GM23338 (cell line): ENCODE results near the gene SHB. TPM values are rescaled to one million over a fixed set of nuclear protein-coding genes. Genes with fewer than 3 reads are reported as not detected.

Experiments used
- ATAC-seq: fragments of 200-7000 bp; cut with Tn5 transposase; 3 replicates; pipeline ENCODE4 v1.9.1; 2020
- DNase-seq: peaks from one replicate; pipeline ENCODE4 v3.0.0-alpha.2; 2015; ENCODE audit warnings: low spot score
- H2AFZ ChIP-seq: fragments of 200-600 bp; sonication (generic); 2 replicates; pipeline ENCODE4 v1.8.0; 2016; ENCODE audit warnings: antibody characterized with exemption, mild to moderate bottlenecking, moderate library complexity
- H3F3A ChIP-seq: fragments of 200-600 bp; sonication (generic); replicated peaks from 2 replicates; pipeline ENCODE4 v1.8.0; 2017; ENCODE audit warnings: antibody characterized with exemption, mixed run types, low read depth
- H3K27ac ChIP-seq: fragments of 200-600 bp; sonication (generic); 2 replicates; pipeline ENCODE4 v1.6.1; 2016; ENCODE audit warnings: low read depth
- H3K27me3 ChIP-seq: fragments of 200-600 bp; sonication (generic); 2 replicates; pipeline ENCODE4 v1.8.0; 2016; ENCODE audit warnings: mild to moderate bottlenecking, mixed run types, moderate library complexity; ENCODE audit not compliant: insufficient read depth
- H3K36me3 ChIP-seq: fragments of 200-600 bp; sonication (generic); 2 replicates; pipeline ENCODE4 v1.8.0; 2016; ENCODE audit warnings: mild to moderate bottlenecking; ENCODE audit not compliant: insufficient read depth
- H3K4me1 ChIP-seq: fragments of 200-600 bp; sonication (generic); 2 replicates; pipeline ENCODE4 v1.8.0; 2016; ENCODE audit warnings: mild to moderate bottlenecking, moderate library complexity; ENCODE audit not compliant: insufficient read depth
- H3K4me2 ChIP-seq: fragments of 200-600 bp; sonication (generic); 2 replicates; pipeline ENCODE4 v1.7.1; 2017; ENCODE audit warnings: mixed run types
- H3K4me3 ChIP-seq: fragments of 200-600 bp; sonication (generic); 2 replicates; pipeline ENCODE4 v1.6.1; 2016; ENCODE audit warnings: mixed run types
- H3K79me2 ChIP-seq: fragments of 200-600 bp; sonication (generic); replicated peaks from 2 replicates; pipeline ENCODE4 v1.8.0; 2017; ENCODE audit warnings: mild to moderate bottlenecking; ENCODE audit not compliant: insufficient read depth
- H3K9me2 ChIP-seq: fragments of 200-600 bp; sonication (generic); 2 replicates; pipeline ENCODE4 v1.8.0; 2017; ENCODE audit not compliant: insufficient read depth
- H4K20me1 ChIP-seq: fragments of 200-600 bp; sonication (generic); replicated peaks from 2 replicates; pipeline ENCODE4 v1.8.0; 2017; ENCODE audit warnings: mild to moderate bottlenecking; ENCODE audit not compliant: insufficient read depth
- H3K27ac Mint-ChIP-seq: 2 replicates; pipeline ENCODE4 v1.8.0; 2020; ENCODE audit warnings: inconsistent platforms, mild to moderate bottlenecking, moderate library complexity, mixed read lengths
- H3K27me3 Mint-ChIP-seq: 3 replicates; pipeline ENCODE4 v1.8.0; 2022; ENCODE audit warnings: low read depth, mild to moderate bottlenecking, moderate library complexity, mixed read lengths, inconsistent platforms; ENCODE audit not compliant: insufficient read depth, poor library complexity
- H3K36me3 Mint-ChIP-seq: 3 replicates; pipeline ENCODE4 v1.8.0; 2021; ENCODE audit warnings: low read depth, mild to moderate bottlenecking, inconsistent platforms, moderate library complexity, mixed read lengths
- H3K4me1 Mint-ChIP-seq: 3 replicates; pipeline ENCODE4 v1.8.0; 2020; ENCODE audit warnings: mild to moderate bottlenecking, inconsistent platforms, mixed read lengths
- H3K4me3 Mint-ChIP-seq: 3 replicates; pipeline ENCODE4 v1.8.0; 2021; ENCODE audit warnings: moderate library complexity, mild to moderate bottlenecking, inconsistent platforms, mixed read lengths
- H3K9me3 Mint-ChIP-seq: 3 replicates; pipeline ENCODE4 v1.8.0; 2020; ENCODE audit warnings: moderate library complexity, mild to moderate bottlenecking, inconsistent platforms, mixed read lengths
- CTCF ChIP-seq, 2 experiments: fragments of 200-600 bp in 1 of 2; sonication (generic) in 1 of 2; conservative IDR thresholded peaks; 2 replicates each; pipeline versions ENCODE4 v1.5.1 to v1.6.1; 2016 to 2017; ENCODE audit warnings: antibody characterized with exemption in 2 of 2, low read depth in 2 of 2, mild to moderate bottlenecking in 2 of 2, moderate library complexity in 1 of 2
- EZH2 ChIP-seq: fragments of 200-600 bp; sonication (generic); IDR thresholded peaks from one replicate; pipeline ENCODE4 v1.8.0; 2017; ENCODE audit warnings: antibody characterized with exemption, mild to moderate bottlenecking, low read depth; ENCODE audit not compliant: unreplicated experiment
- NANOG ChIP-seq: IDR thresholded peaks from 2 replicates; pipeline ENCODE4 v1.6.1; 2016; ENCODE audit warnings: antibody characterized with exemption, borderline replicate concordance
- POLR2AphosphoS5 ChIP-seq: IDR thresholded peaks from 2 replicates; pipeline ENCODE4 v1.6.1; 2016; ENCODE audit warnings: antibody characterized with exemption, low read depth
- REST ChIP-seq: IDR thresholded peaks from one replicate; pipeline ENCODE4 v1.6.1; 2018; ENCODE audit warnings: antibody characterized with exemption; ENCODE audit not compliant: unreplicated experiment
- STAT1 ChIP-seq: IDR thresholded peaks from one replicate; pipeline ENCODE4 v1.6.1; 2016; ENCODE audit warnings: antibody characterized with exemption; ENCODE audit not compliant: unreplicated experiment
- ZNF114 ChIP-seq: fragments of 250-450 bp; sonication (Bioruptor Pico); IDR thresholded peaks from 2 replicates; pipeline ENCODE4 v1.5.0; 2020; ENCODE audit warnings: mild to moderate bottlenecking, moderate library complexity
- polyA plus RNA-seq: library from polyadenylated mRNA; unstranded; fragments of >200 nt; fragmentation: Nextera tagmentation; extraction: Ambion mirVana; gene quantifications from 2 replicates; pipeline ENCODE4 v1.2.1, GENCODE V29; 2016
- total RNA-seq: library from RNA; depleted of rRNA; stranded (reverse); fragments of >200 nt; shearing (Covaris generic); gene quantifications from 2 replicates; pipeline ENCODE4 v1.2.3, GENCODE V29; 2014

Gene SHB
- total and polyA plus RNA-seq, 2 experiments from 2014 or later, result 1.5 to 14.0 TPM

- no peak overlapping the region for H3K27ac Mint-ChIP-seq
- DNase-seq (no peak), ATAC-seq (no peak)
- Histone ChIP-seq H3K9me2 (0 out of 2 replicates have a peak, but pooled peaks cover 2% of the 10 kb centered on the region), H4K20me1 (no peaks in the 10 kb centered on the region; the same call in 1 of the 2 replicates), H3K4me2 (no peak overlapping the region), H3F3A (no peaks in the 10 kb centered on the region), H2AFZ (no peak overlapping the region), H3K27ac (no peak overlapping the region), H3K4me1 (no peaks in the 10 kb centered on the region), H3K36me3 (no peaks in the 10 kb centered on the region), H3K27me3 (no peaks in the 10 kb centered on the region), H3K79me2 (no peaks in the 10 kb centered on the region), H3K4me3 (no peak overlapping the region)
- H3K36me3 Mint-ChIP-seq, result no peaks in the 10 kb centered on the region
- H3K27me3 Mint-ChIP-seq, result peaks cover 2% of the 10 kb centered on the region
- H3K4me1 Mint-ChIP-seq, result peaks cover 18% of the 10 kb centered on the region
- no peaks in the 10 kb centered on the region for H3K9me3 Mint-ChIP-seq
- H3K4me3 Mint-ChIP-seq, result no peak overlapping the region
- TF ChIP-seq CTCF (conservative IDR thresholded peaks at IDR 0.05; ENCODE audit: low read depth in 2 of 2) (peak in 1 of 2 experiments; percentile 30; a peak in 2 of 4 replicates), STAT1 (no peak)
Measured at GRCh38 chr9:37967014-37967760, 101.8 kb downstream of the SHB start.

GRCh38 chr9:37966412-37967013, 102.5 kb downstream of the SHB start:
- Histone ChIP-seq H3K36me3 (no peaks in the 10 kb centered on the region), H4K20me1 (no peaks in the 10 kb centered on the region; the same call in 1 of the 2 replicates), H3K79me2 (no peaks in the 10 kb centered on the region), H3F3A (no peaks in the 10 kb centered on the region), H3K27ac (no peak overlapping the region), H3K4me1 (no peaks in the 10 kb centered on the region), H3K27me3 (no peaks in the 10 kb centered on the region), H3K4me3 (no peak overlapping the region), H3K4me2 (no peak overlapping the region), H3K9me2 (0 out of 2 replicates have a peak, but pooled peaks cover 2% of the 10 kb centered on the region), H2AFZ (no peak overlapping the region)
- ATAC-seq, result no peak
- Mint-ChIP-seq H3K4me3 (no peak overlapping the region), H3K27me3 (peaks cover 2% of the 10 kb centered on the region), H3K9me3 (no peaks in the 10 kb centered on the region), H3K36me3 (no peaks in the 10 kb centered on the region), H3K4me1 (peaks cover 18% of the 10 kb centered on the region), H3K27ac (no peak overlapping the region)
- no peak for DNase-seq
- TF ChIP-seq CTCF (conservative IDR thresholded peaks at IDR 0.05; ENCODE audit: low read depth in 2 of 2), result no peak
- TF ChIP-seq REST, result no peak
- no peak for TF ChIP-seq EZH2
- TF ChIP-seq NANOG, result no peak
- TF ChIP-seq ZNF114 (CRISPR knock-in tag), result no peak
- TF ChIP-seq POLR2AphosphoS5, result no peak
